Endothelial cell of umbilical vein (primary cell): ENCODE results near the gene CELA3B. TPM values are rescaled to one million over a fixed set of nuclear protein-coding genes. Genes with fewer than 3 reads are reported as not detected.

ENCODE experiments used
- BruUV-seq: library from RNA; stranded (reverse); fragments of 400-500 nt; replicated peaks from 2 replicates; lab custom pipeline; 2021; lab: Mats Ljungman, UMichigan
- CTCF ChIA-PET: fragments of 300-600, 350-600 bp; sonication (Branson Sonifier 250); formaldehyde crosslinking; loops from one replicate; lab custom pipeline; 2021; ENCODE audit warnings: antibody characterized with exemption, inconsistent platforms; lab: Charles Lee
- POLR2A ChIA-PET: fragments of 300-600, 350-600 bp; sonication (Branson Sonifier 250); formaldehyde crosslinking; loops from one replicate; lab custom pipeline; 2021; ENCODE audit warnings: antibody characterized with exemption, inconsistent platforms; lab: Charles Lee
- DNase-seq: peaks from one replicate; pipeline ENCODE4 v3.0.0-alpha.2; 2011; ENCODE audit warnings: low read depth, low spot score
- FAIRE-seq: peaks from 2 replicates; lab custom pipeline; 2011; peaks lifted over from hg19 to GRCh38; lab: Jason Lieb, UNC
- H2AFZ ChIP-seq: 2 replicates; pipeline ENCODE4 v1.6.0; 2012; ENCODE audit warnings: low read depth, low read length, control low read depth, inconsistent platforms
- H3K27ac ChIP-seq: 2 replicates; pipeline ENCODE4 v1.5.1; 2011; ENCODE audit warnings: low read depth, mild to moderate bottlenecking, control low read depth, low read length, moderate library complexity; ENCODE audit not compliant: insufficient read depth
- H3K27me3 ChIP-seq, 2 experiments: 2 replicates each; pipeline versions ENCODE4 v1.6.0 to v1.6.1; 2011; ENCODE audit warnings: low read length in 2 of 2, mixed read lengths in 1 of 2; ENCODE audit not compliant: control insufficient read depth in 2 of 2, insufficient read depth in 2 of 2
- H3K36me3 ChIP-seq, 2 experiments: 2 replicates in 1 of 2; 3 replicates in 1 of 2; pipeline ENCODE4 v1.5.1; 2011; ENCODE audit warnings: low read length in 2 of 2, mild to moderate bottlenecking in 1 of 2, moderate library complexity in 1 of 2; ENCODE audit not compliant: control insufficient read depth in 2 of 2, insufficient read depth in 2 of 2; ENCODE audit errors: extremely low read depth in 1 of 2
- H3K4me1 ChIP-seq: 3 replicates; pipeline ENCODE4 v1.5.1; 2011; ENCODE audit warnings: mild to moderate bottlenecking, low read length; ENCODE audit not compliant: control insufficient read depth, insufficient read depth; ENCODE audit errors: extremely low read depth
- H3K4me2 ChIP-seq: 2 replicates; pipeline ENCODE4 v1.6.1; 2011; ENCODE audit warnings: low read length, control low read depth, mixed read lengths; ENCODE audit not compliant: insufficient read depth
- H3K4me3 ChIP-seq, 3 experiments: fragments of 200-600 bp in 1 of 3; sonication (generic), shearing (Covaris generic) in 1 of 3; replicated peaks in 1 of 3; 2 replicates each; pipeline ENCODE4 v1.5.1; 2011 to 2016; ENCODE audit warnings: control low read depth in 3 of 3, low read length in 3 of 3, mild to moderate bottlenecking in 2 of 3, inconsistent platforms in 1 of 3, low read depth in 1 of 3, moderate library complexity in 1 of 3; ENCODE audit not compliant: insufficient read depth in 1 of 3
- H3K79me2 ChIP-seq: 2 replicates; pipeline ENCODE4 v1.6.0; 2012; ENCODE audit warnings: low read length, inconsistent platforms; ENCODE audit not compliant: control insufficient read depth, insufficient read depth
- H3K9ac ChIP-seq: replicated peaks from 2 replicates; pipeline ENCODE3; 2011; ENCODE audit warnings: low read length, control low read depth; ENCODE audit not compliant: insufficient read depth; ENCODE audit errors: extremely low read depth
- H3K9me1 ChIP-seq: replicated peaks from 3 replicates; pipeline ENCODE4 v1.6.0; 2011; ENCODE audit warnings: mild to moderate bottlenecking, low read length; ENCODE audit not compliant: control insufficient read depth, insufficient read depth; ENCODE audit errors: extremely low read depth
- H3K9me3 ChIP-seq: replicated peaks from 2 replicates; pipeline ENCODE4 v1.5.1; 2012; ENCODE audit warnings: low read length, inconsistent platforms; ENCODE audit not compliant: control insufficient read depth, insufficient read depth
- H4K20me1 ChIP-seq: replicated peaks from 2 replicates; pipeline ENCODE3; 2011; ENCODE audit warnings: mild to moderate bottlenecking, low read length; ENCODE audit not compliant: control insufficient read depth, insufficient read depth; ENCODE audit errors: extremely low read depth
- EZH2 ChIP-seq: IDR thresholded peaks from 2 replicates; pipeline ENCODE4 v1.6.1; 2012; ENCODE audit warnings: borderline replicate concordance, low read depth, mild to moderate bottlenecking, moderate library complexity, low read length, inconsistent platforms; ENCODE audit not compliant: severe bottlenecking
- FOS ChIP-seq: IDR thresholded peaks from 2 replicates; pipeline ENCODE4 v1.6.1; 2011; ENCODE audit warnings: mild to moderate bottlenecking, low read length, moderate library complexity, borderline replicate concordance; ENCODE audit not compliant: insufficient read depth
- GATA2 ChIP-seq: IDR thresholded peaks from 2 replicates; pipeline ENCODE4 v1.7.0; 2011; ENCODE audit warnings: low read depth, mild to moderate bottlenecking, moderate library complexity, mixed read lengths, low read length; ENCODE audit not compliant: insufficient read length, insufficient read depth
- JUN ChIP-seq: IDR thresholded peaks from 2 replicates; pipeline ENCODE4 v1.6.1; 2011; ENCODE audit warnings: borderline replicate concordance, low read depth; ENCODE audit not compliant: insufficient read length, insufficient read depth
- MYC ChIP-seq: IDR thresholded peaks from one replicate; pipeline ENCODE4 v1.6.1; 2011; ENCODE audit warnings: mild to moderate bottlenecking, low read depth, low read length
- POLR2A ChIP-seq: IDR thresholded peaks from 2 replicates; pipeline ENCODE4 v1.6.1; 2012; ENCODE audit warnings: low read depth, mild to moderate bottlenecking, control low read depth, low read length
- POLR2AphosphoS5 ChIP-seq: IDR thresholded peaks from 2 replicates; pipeline ENCODE4 v1.6.1; 2012; ENCODE audit warnings: low read depth, mild to moderate bottlenecking, control low read depth, low read length, moderate library complexity; ENCODE audit not compliant: insufficient read depth
- dilution Hi-C: fragments of 300-500 bp; cut with MboI; formaldehyde crosslinking; loops from one replicate; pipeline ENCODE4 v1.15.0; 2019; ENCODE audit warnings: low sequenced_read_pairs; ENCODE audit not compliant: extremely low pct_ligation_motif_present
- intact Hi-C: fragments of 100-400 bp; cut with micrococcal nuclease; formaldehyde crosslinking; loops from one replicate; pipeline ENCODE4 v1.10.0; 2022
- polyA plus RNA-seq, 4 experiments: library from polyadenylated mRNA; depleted of rRNA in 3 of 4; stranded (reverse) in 3 of 4; unstranded in 1 of 4; fragments of >200 nt; gene quantifications; 2 replicates each; pipeline versions ENCODE4 v1.2.1 to v1.2.3, GENCODE V29; 2011 to 2012; ENCODE audit warnings: missing spikeins in 1 of 4
- total RNA-seq: library from RNA; stranded (reverse); gene quantifications from 2 replicates; pipeline ENCODE4 v1.2.3, GENCODE V29; 2021
- TF ChIP-seq, protein P1 (sequence below), 2 donors: IDR thresholded peaks; 1 replicate in 1 of 2; 2 replicates in 1 of 2; pipeline ENCODE4 v1.5.1; 2011; ENCODE audit warnings: low read length in 2 of 2, mild to moderate bottlenecking in 2 of 2, moderate library complexity in 2 of 2, control low read depth in 1 of 2, inconsistent platforms in 1 of 2, low read depth in 1 of 2; ENCODE audit not compliant: insufficient read depth in 1 of 2; ENCODE audit errors: extremely low read depth in 1 of 2
- TF ChIP-seq, protein P2 (sequence below): IDR thresholded peaks from 2 replicates; pipeline ENCODE4 v1.6.1; 2011; ENCODE audit not compliant: insufficient read depth, insufficient read length

The CELA3B gene
- total and polyA plus RNA-seq, 2 donors (not counting 3 experiments of a cell fraction or from before 2014, with no cell fraction given) = 0.32 TPM; not detected in 1

DNA sequence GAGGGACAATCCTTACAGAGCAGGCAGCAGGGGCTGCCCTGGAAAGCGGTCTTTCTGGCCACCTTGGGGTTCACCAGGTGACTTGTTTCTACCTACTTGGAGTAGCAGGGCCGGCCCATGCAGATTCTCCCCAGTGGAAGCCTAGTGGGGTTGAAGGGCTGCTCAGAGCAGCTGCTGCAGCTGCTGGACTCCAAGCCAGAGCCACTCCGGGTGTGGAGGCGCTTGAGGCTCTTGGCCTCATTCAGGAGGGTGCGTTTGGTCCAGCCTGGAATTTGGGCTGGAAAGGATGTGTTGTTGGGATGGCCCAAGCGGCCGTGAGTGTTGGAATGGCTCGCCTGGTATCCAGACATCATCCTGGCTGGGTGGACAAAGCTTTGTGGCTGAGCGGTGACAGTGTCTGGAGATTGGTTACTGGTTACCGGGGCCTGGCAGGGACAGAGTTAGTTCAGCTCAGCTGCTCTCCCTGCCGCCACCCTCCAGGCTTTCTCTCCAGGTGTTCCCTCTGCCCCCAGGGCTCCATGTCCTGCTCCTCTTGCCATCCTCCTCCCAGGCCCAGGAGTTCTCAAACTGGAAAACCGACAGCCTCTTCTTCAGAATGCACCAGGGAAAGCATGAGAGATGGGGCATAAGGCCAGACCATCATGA, 25.5 kb upstream of the CELA3B start:
- Histone ChIP-seq H3K4me1 (peaks cover 19% of the 10 kb centered on the region), H2AFZ (no peak overlapping the region), H3K9ac (no peak overlapping the region), H3K4me3 (no peak overlapping the region), H3K9me1 (no peaks in the 10 kb centered on the region), H3K79me2 (no peaks in the 10 kb centered on the region), H4K20me1 (no peaks in the 10 kb centered on the region), H3K27me3 (no peaks in the 10 kb centered on the region), H3K27ac (no peak overlapping the region), H3K9me3 (no peaks in the 10 kb centered on the region), H3K4me2 (no peak overlapping the region), H3K36me3 (no peaks in the 10 kb centered on the region)
- FAIRE-seq (no peak), DNase-seq (no peak)
- ChIA-PET CTCF (interaction anchor here (0.7 to 1.5 kb wide), 3 partner anchors 10 to 13 kb away, joined by 4 read pairs; no protein-coding TSS in a partner anchor), POLR2A (no interaction called here)
- no peak for TF ChIP-seq POLR2A
- TF ChIP-seq, protein P1, sequence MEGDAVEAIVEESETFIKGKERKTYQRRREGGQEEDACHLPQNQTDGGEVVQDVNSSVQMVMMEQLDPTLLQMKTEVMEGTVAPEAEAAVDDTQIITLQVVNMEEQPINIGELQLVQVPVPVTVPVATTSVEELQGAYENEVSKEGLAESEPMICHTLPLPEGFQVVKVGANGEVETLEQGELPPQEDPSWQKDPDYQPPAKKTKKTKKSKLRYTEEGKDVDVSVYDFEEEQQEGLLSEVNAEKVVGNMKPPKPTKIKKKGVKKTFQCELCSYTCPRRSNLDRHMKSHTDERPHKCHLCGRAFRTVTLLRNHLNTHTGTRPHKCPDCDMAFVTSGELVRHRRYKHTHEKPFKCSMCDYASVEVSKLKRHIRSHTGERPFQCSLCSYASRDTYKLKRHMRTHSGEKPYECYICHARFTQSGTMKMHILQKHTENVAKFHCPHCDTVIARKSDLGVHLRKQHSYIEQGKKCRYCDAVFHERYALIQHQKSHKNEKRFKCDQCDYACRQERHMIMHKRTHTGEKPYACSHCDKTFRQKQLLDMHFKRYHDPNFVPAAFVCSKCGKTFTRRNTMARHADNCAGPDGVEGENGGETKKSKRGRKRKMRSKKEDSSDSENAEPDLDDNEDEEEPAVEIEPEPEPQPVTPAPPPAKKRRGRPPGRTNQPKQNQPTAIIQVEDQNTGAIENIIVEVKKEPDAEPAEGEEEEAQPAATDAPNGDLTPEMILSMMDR (IDR thresholded peaks at IDR 0.05; ENCODE audit: extremely low read depth in 1 of 2, insufficient read depth in 1 of 2, low read depth in 1 of 2, low read length in 2 of 2) = no peak
- no peak for TF ChIP-seq FOS
- TF ChIP-seq POLR2AphosphoS5 = no peak
- no peak for TF ChIP-seq MYC
- no peak for TF ChIP-seq JUN
- TF ChIP-seq EZH2 = no peak
- TF ChIP-seq, protein P2, sequence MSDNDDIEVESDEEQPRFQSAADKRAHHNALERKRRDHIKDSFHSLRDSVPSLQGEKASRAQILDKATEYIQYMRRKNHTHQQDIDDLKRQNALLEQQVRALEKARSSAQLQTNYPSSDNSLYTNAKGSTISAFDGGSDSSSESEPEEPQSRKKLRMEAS = no peak
- TF ChIP-seq GATA2 = no peak
- dilution Hi-C loops = no loop called here
- no TSS peak for BruUV-seq
- intact Hi-C loops = no loop called here
